Breast epithelium (tissue), 4 donors: ENCODE measurements around the gene PYCR2. TPM values are rescaled to one million over a fixed set of nuclear protein-coding genes. Genes with fewer than 3 reads are reported as not detected.
A peak's percentile ranks its signal among the peaks of the same experiment; 100 is the strongest.

Experiments
- DNase-seq, 2 donors: peaks; one replicate each; pipeline ENCODE4 v3.0.0-alpha.2; 2019; ENCODE audit warnings: low spot score in 2 of 2
- H3K27ac ChIP-seq, 2 donors: fragments of 200-600 bp; sonication (generic) in 1 of 2; one replicate each; pipeline ENCODE4 v1.5.1; 2016 to 2019; ENCODE audit warnings: mild to moderate bottlenecking in 1 of 2
- H3K27me3 ChIP-seq, 2 donors: fragments of 200-600 bp; sonication (generic) in 1 of 2; one replicate each; pipeline versions ENCODE4 v1.5.1 to v1.6.0; 2017 to 2019; ENCODE audit warnings: control low read depth in 1 of 2, mild to moderate bottlenecking in 1 of 2
- H3K36me3 ChIP-seq: fragments of 200-600 bp; one replicate; pipeline ENCODE4 v1.5.1; 2019
- H3K4me1 ChIP-seq, 2 donors: fragments of 200-600 bp; sonication (generic); one replicate each; pipeline ENCODE4 v1.5.1; 2016 to 2019; ENCODE audit warnings: control low read depth in 1 of 2
- H3K4me3 ChIP-seq, 3 donors: fragments of 200-600 bp; sonication (generic); 1 replicate in 2 of 3; 2 replicates in 1 of 3; pipeline ENCODE4 v1.5.1; 2016 to 2019; ENCODE audit warnings: mild to moderate bottlenecking in 3 of 3, moderate library complexity in 2 of 3
- H3K9me3 ChIP-seq, 2 donors: fragments of 200-600 bp; sonication (generic) in 1 of 2; one replicate each; pipeline ENCODE4 v1.5.1; 2016 to 2019; ENCODE audit warnings: control low read depth in 1 of 2
- CTCF ChIP-seq, 3 donors: fragments of 450-650 bp; IDR thresholded peaks; one replicate each; pipeline ENCODE4 v1.5.1; 2016 to 2017; ENCODE audit warnings: antibody characterized with exemption in 3 of 3, mild to moderate bottlenecking in 3 of 3, moderate library complexity in 3 of 3
- POLR2A ChIP-seq: fragments of 450-650 bp; IDR thresholded peaks from one replicate; pipeline ENCODE4 v1.6.1; 2016; ENCODE audit warnings: antibody characterized with exemption, mild to moderate bottlenecking, moderate library complexity
- POLR2AphosphoS5 ChIP-seq, 3 donors: sonication (generic); formaldehyde crosslinking; IDR thresholded peaks; one replicate each; pipeline ENCODE4 v1.6.1; 2017; ENCODE audit warnings: antibody characterized with exemption in 3 of 3
- intact Hi-C: fragments of 100-400 bp; cut with DNase I; formaldehyde crosslinking; loops from one replicate; pipeline ENCODE4 v1.15.1; 2023; ENCODE audit warnings: low total_unique reads
- total RNA-seq, 3 donors: library from RNA; depleted of rRNA; stranded (reverse); fragments of >200 nt; gene quantifications; one replicate each; pipeline ENCODE4 v1.1.0, GENCODE V29; 2016

PYCR2 gene
- total RNA-seq, 3 donors from 2014 or later, result 40.2 to 49.3 (median 47.9) TPM

- DNase-seq, result no peak
- no peaks in the 10 kb centered on the region for H3K27me3 ChIP-seq
- peaks cover 0 to 9% of the 10 kb centered on the region in 2 donors for H3K4me1 ChIP-seq
- no peaks in the 10 kb centered on the region for H3K36me3 ChIP-seq
- no peak overlapping the region for H3K4me3 ChIP-seq
- H3K27ac ChIP-seq, result no peak overlapping the region
- TF ChIP-seq CTCF (IDR thresholded peaks at IDR 0.05) (no peak), POLR2AphosphoS5 (IDR thresholded peaks at IDR 0.05) (no peak), POLR2A (no peak)
- intact Hi-C loops, result no loop called here
- H3K9me3 ChIP-seq, result no peaks in the 10 kb centered on the region
Measured at GRCh38 chr1:225917101-225917500, 6.9 kb downstream of the PYCR2 start.

- no peak for DNase-seq
- Histone ChIP-seq H3K4me3 (no peak overlapping the region), H3K27me3 (no peaks in the 10 kb centered on the region), H3K36me3 (no peaks in the 10 kb centered on the region), H3K27ac (no peak overlapping the region), H3K4me1 (no peaks in the 10 kb centered on the region), H3K9me3 (no peaks in the 10 kb centered on the region)
- TF ChIP-seq POLR2A (no peak), CTCF (IDR thresholded peaks at IDR 0.05) (no peak), POLR2AphosphoS5 (IDR thresholded peaks at IDR 0.05) (no peak)
- intact Hi-C loops, result no loop called here
Measured at GRCh38 chr1:225915538-225915991, 8.5 kb downstream of the PYCR2 start.

GRCh38 chr1:225914947-225915346 is 9.1 kb downstream of the PYCR2 start:
- no peak for TF ChIP-seq POLR2AphosphoS5 (IDR thresholded peaks at IDR 0.05)
- no peak for TF ChIP-seq CTCF (IDR thresholded peaks at IDR 0.05)
- Histone ChIP-seq H3K4me1 (no peaks in the 10 kb centered on the region), H3K27ac (no peak overlapping the region), H3K36me3 (no peaks in the 10 kb centered on the region), H3K4me3 (no peak overlapping the region), H3K27me3 (no peaks in the 10 kb centered on the region), H3K9me3 (no peaks in the 10 kb centered on the region)
- DNase-seq, result no peak
- intact Hi-C loops, result no loop called here

- DNase-seq, result no peak
- no peaks in the 10 kb centered on the region for H3K36me3 ChIP-seq
- no peak overlapping the region for H3K27ac ChIP-seq
- no peak for TF ChIP-seq POLR2AphosphoS5 (IDR thresholded peaks at IDR 0.05)
- TF ChIP-seq POLR2A, result no peak
- TF ChIP-seq CTCF (IDR thresholded peaks at IDR 0.05), result no peak
- intact Hi-C loops, result no loop called here
- no peaks in the 10 kb centered on the region for H3K9me3 ChIP-seq
- H3K4me1 ChIP-seq, result no peaks in the 10 kb centered on the region
- H3K27me3 ChIP-seq, result no peaks in the 10 kb centered on the region
- H3K4me3 ChIP-seq, result no peak overlapping the region
Measured at GRCh38 chr1:225914391-225914790, 9.7 kb downstream of the PYCR2 start.

- H3K9me3 ChIP-seq, result no peaks in the 10 kb centered on the region
- H3K4me1 ChIP-seq, result no peaks in the 10 kb centered on the region
- H3K27ac ChIP-seq, result no peak overlapping the region
- H3K27me3 ChIP-seq, result no peaks in the 10 kb centered on the region
- intact Hi-C loops, result no loop called here
- peak; percentile 27 to 79 (median 39) for TF ChIP-seq CTCF (IDR thresholded peaks at IDR 0.05)
- TF ChIP-seq POLR2A, result no peak
- no peak overlapping the region for H3K4me3 ChIP-seq
- DNase-seq, result no peak
- no peaks in the 10 kb centered on the region for H3K36me3 ChIP-seq
Measured at GRCh38 chr1:225911191-225912130, 12.6 kb downstream of the PYCR2 start.
